Dendritic cell treated with granulocyte-macrophage colony-stimulating factor and Interleukin-4, amounts not matched to agents 40 ng/mL and 50 ng/mL, for 4 days (primary cell): ENCODE measurements around the gene MED12L.

Experiments
- H3K27ac Mint-ChIP-seq: one replicate; pipeline ENCODE4 v1.8.0; 2022; ENCODE audit warnings: mild to moderate bottlenecking, mixed read lengths
- H3K27me3 Mint-ChIP-seq: one replicate; pipeline ENCODE4 v1.8.0; 2022; ENCODE audit warnings: mild to moderate bottlenecking, mixed read lengths
- H3K36me3 Mint-ChIP-seq: one replicate; pipeline ENCODE4 v1.8.0; 2022; ENCODE audit warnings: low read depth, mixed read lengths
- H3K4me1 Mint-ChIP-seq: one replicate; pipeline ENCODE4 v1.8.0; 2022; ENCODE audit warnings: low read depth, mixed read lengths
- H3K4me3 Mint-ChIP-seq: one replicate; pipeline ENCODE4 v1.8.0; 2022; ENCODE audit warnings: mild to moderate bottlenecking, moderate library complexity, mixed read lengths
- H3K9me3 Mint-ChIP-seq: one replicate; pipeline ENCODE4 v1.8.0; 2022; ENCODE audit warnings: mixed read lengths
- intact Hi-C: fragments of 100-400 bp; cut with micrococcal nuclease; formaldehyde crosslinking; loops from one replicate; pipeline ENCODE4 v1.15.0; 2022

Gene MED12L

GRCh38 chr3:151320131-151320530, 234.7 kb downstream of the MED12L start:
- Mint-ChIP-seq H3K4me1 (peaks cover 50% of the 10 kb centered on the region), H3K4me3 (no peak overlapping the region), H3K27me3 (peaks cover 7% of the 10 kb centered on the region), H3K9me3 (no peaks in the 10 kb centered on the region), H3K27ac (no peak overlapping the region), H3K36me3 (no peaks in the 10 kb centered on the region)
- intact Hi-C loops, result loop anchor here (2.0 kb wide), 1 partner anchor 13 kb away; no protein-coding TSS in a partner anchor

- no peaks in the 10 kb centered on the region for H3K9me3 Mint-ChIP-seq
- peaks cover 7% of the 10 kb centered on the region for H3K27me3 Mint-ChIP-seq
- H3K4me3 Mint-ChIP-seq, result no peak overlapping the region
- peaks cover 61% of the 10 kb centered on the region for H3K4me1 Mint-ChIP-seq
- no peaks in the 10 kb centered on the region for H3K36me3 Mint-ChIP-seq
- no peak overlapping the region for H3K27ac Mint-ChIP-seq
- intact Hi-C loops, result loop anchor here (2.0 kb wide), 1 partner anchor 15 kb away; no protein-coding TSS in a partner anchor
Measured at GRCh38 chr3:151321526-151321925, 236.1 kb downstream of the MED12L start.

GRCh38 chr3:151322511-151322910, 237.0 kb downstream of the MED12L start:
- intact Hi-C loops, result no loop called here
- H3K27ac Mint-ChIP-seq, result peak overlapping the region; percentile 72
- H3K4me1 Mint-ChIP-seq, result peaks cover 70% of the 10 kb centered on the region
- peaks cover 7% of the 10 kb centered on the region for H3K27me3 Mint-ChIP-seq
- no peaks in the 10 kb centered on the region for H3K36me3 Mint-ChIP-seq
- no peak overlapping the region for H3K4me3 Mint-ChIP-seq
- H3K9me3 Mint-ChIP-seq, result no peaks in the 10 kb centered on the region

GRCh38 chr3:151327571-151328198, 242.2 kb downstream of the MED12L start:
- intact Hi-C loops, result loop anchor here (2.0 to 5.0 kb wide), 3 partner anchors 23 to 37 kb away; no protein-coding TSS in a partner anchor
- peaks cover 78% of the 10 kb centered on the region for H3K4me1 Mint-ChIP-seq
- H3K4me3 Mint-ChIP-seq, result peak overlapping the region; percentile 80
- H3K27ac Mint-ChIP-seq, result peak overlapping the region; percentile 80
- peaks cover 6% of the 10 kb centered on the region for H3K36me3 Mint-ChIP-seq
- peaks cover 7% of the 10 kb centered on the region for H3K27me3 Mint-ChIP-seq
- H3K9me3 Mint-ChIP-seq, result no peaks in the 10 kb centered on the region

- peaks cover 5% of the 10 kb centered on the region for H3K27me3 Mint-ChIP-seq
- peak overlapping the region; percentile 80 for H3K4me3 Mint-ChIP-seq
- H3K36me3 Mint-ChIP-seq, result peaks cover 6% of the 10 kb centered on the region
- intact Hi-C loops, result loop anchor here (2.0 to 5.0 kb wide), 2 partner anchors 22 to 34 kb away; no protein-coding TSS in a partner anchor
- peak overlapping the region; percentile 80 for H3K27ac Mint-ChIP-seq
- no peaks in the 10 kb centered on the region for H3K9me3 Mint-ChIP-seq
- H3K4me1 Mint-ChIP-seq, result peaks cover 75% of the 10 kb centered on the region
Measured at GRCh38 chr3:151328298-151328995, 243.0 kb downstream of the MED12L start.

- intact Hi-C loops, result loop anchor here (2.0 to 5.0 kb wide), 2 partner anchors 21 to 33 kb away; no protein-coding TSS in a partner anchor
- Mint-ChIP-seq H3K4me3 (peak within 1 kb of the TSS; percentile 80), H3K9me3 (no peaks in the 10 kb centered on the region), H3K27me3 (no peaks in the 10 kb centered on the region), H3K36me3 (peaks cover 6% of the 10 kb centered on the region), H3K4me1 (peaks cover 66% of the 10 kb centered on the region), H3K27ac (peak within 1 kb of the TSS; percentile 80)
Measured at GRCh38 chr3:151329363-151329762, 243.9 kb downstream of the MED12L start, which contains the start of gene P2RY13. Gene P2RY13, minus strand, starts transcription at chr3:151329549. Its CDS starts 21 bp downstream, at chr3:151329528.

GRCh38 chr3:151330379-151330778, 244.9 kb downstream of the MED12L start:
- Mint-ChIP-seq H3K27me3 (no peaks in the 10 kb centered on the region), H3K9me3 (no peaks in the 10 kb centered on the region), H3K4me3 (no peak overlapping the region), H3K4me1 (peaks cover 58% of the 10 kb centered on the region), H3K27ac (peak overlapping the region; percentile 9), H3K36me3 (peaks cover 6% of the 10 kb centered on the region)
- intact Hi-C loops, result no loop called here

- no peak overlapping the region for H3K4me3 Mint-ChIP-seq
- peak overlapping the region; percentile 39 for H3K27ac Mint-ChIP-seq
- peaks cover 56% of the 10 kb centered on the region for H3K4me1 Mint-ChIP-seq
- no peaks in the 10 kb centered on the region for H3K27me3 Mint-ChIP-seq
- H3K36me3 Mint-ChIP-seq, result peaks cover 6% of the 10 kb centered on the region
- intact Hi-C loops, result no loop called here
- no peaks in the 10 kb centered on the region for H3K9me3 Mint-ChIP-seq
Measured at GRCh38 chr3:151330899-151331298, 245.4 kb downstream of the MED12L start.

GRCh38 chr3:151331696-151332095, 246.2 kb downstream of the MED12L start:
- H3K27ac Mint-ChIP-seq, result no peak overlapping the region
- peaks cover 48% of the 10 kb centered on the region for H3K4me1 Mint-ChIP-seq
- H3K27me3 Mint-ChIP-seq, result no peaks in the 10 kb centered on the region
- intact Hi-C loops, result no loop called here
- H3K4me3 Mint-ChIP-seq, result no peak overlapping the region
- peaks cover 6% of the 10 kb centered on the region for H3K36me3 Mint-ChIP-seq
- no peaks in the 10 kb centered on the region for H3K9me3 Mint-ChIP-seq

GRCh38 chr3:151345859-151346258, 260.4 kb downstream of the MED12L start:
- H3K27ac Mint-ChIP-seq, result peak overlapping the region; percentile 82
- no peaks in the 10 kb centered on the region for H3K27me3 Mint-ChIP-seq
- H3K9me3 Mint-ChIP-seq, result no peaks in the 10 kb centered on the region
- peaks cover 47% of the 10 kb centered on the region for H3K4me1 Mint-ChIP-seq
- intact Hi-C loops, result loop anchor here (5.0 kb wide), 1 partner anchor 36 kb away; the partner anchor contains the start of gene P2RY12
- peak overlapping the region; percentile 61 for H3K4me3 Mint-ChIP-seq
- H3K36me3 Mint-ChIP-seq, result no peaks in the 10 kb centered on the region

- no peaks in the 10 kb centered on the region for H3K9me3 Mint-ChIP-seq
- no peaks in the 10 kb centered on the region for H3K36me3 Mint-ChIP-seq
- peaks cover 49% of the 10 kb centered on the region for H3K4me1 Mint-ChIP-seq
- peak overlapping the region; percentile 82 for H3K27ac Mint-ChIP-seq
- H3K4me3 Mint-ChIP-seq, result peak overlapping the region; percentile 61
- no peaks in the 10 kb centered on the region for H3K27me3 Mint-ChIP-seq
- intact Hi-C loops, result loop anchor here (5.0 kb wide), 1 partner anchor 36 kb away; the partner anchor contains the start of gene P2RY12
Measured at GRCh38 chr3:151346292-151346691, 260.8 kb downstream of the MED12L start.

- Mint-ChIP-seq H3K4me3 (no peak overlapping the region), H3K27me3 (no peaks in the 10 kb centered on the region), H3K4me1 (peaks cover 56% of the 10 kb centered on the region), H3K36me3 (no peaks in the 10 kb centered on the region), H3K9me3 (no peaks in the 10 kb centered on the region), H3K27ac (peak overlapping the region; percentile 82)
- intact Hi-C loops, result loop anchor here (5.0 kb wide), 1 partner anchor 35 kb away; the partner anchor contains the start of gene P2RY12
Measured at GRCh38 chr3:151347432-151347831, 262.0 kb downstream of the MED12L start.

- intact Hi-C loops, result loop anchor here (2.0 kb wide), 1 partner anchor 22 kb away; the partner anchor contains the start of gene P2RY13
- H3K27ac Mint-ChIP-seq, result peak overlapping the region; percentile 83
- H3K4me1 Mint-ChIP-seq, result peaks cover 53% of the 10 kb centered on the region
- H3K36me3 Mint-ChIP-seq, result no peaks in the 10 kb centered on the region
- no peaks in the 10 kb centered on the region for H3K27me3 Mint-ChIP-seq
- no peak overlapping the region for H3K4me3 Mint-ChIP-seq
- H3K9me3 Mint-ChIP-seq, result no peaks in the 10 kb centered on the region
Measured at GRCh38 chr3:151350656-151351055, 265.2 kb downstream of the MED12L start.

GRCh38 chr3:151351219-151351618, 265.8 kb downstream of the MED12L start:
- Mint-ChIP-seq H3K27ac (peak overlapping the region; percentile 83), H3K4me3 (peak overlapping the region; percentile 26), H3K4me1 (peaks cover 47% of the 10 kb centered on the region), H3K36me3 (no peaks in the 10 kb centered on the region), H3K9me3 (no peaks in the 10 kb centered on the region), H3K27me3 (no peaks in the 10 kb centered on the region)
- intact Hi-C loops, result loop anchor here (2.0 kb wide), 1 partner anchor 22 kb away; the partner anchor contains the start of gene P2RY13
